ENCODE data around the gene DDX18.

GRCh38 chr2:117859924-117860647 lies 45.6 kb downstream of the DDX18 start:
- TF ChIP-seq CTCF (optimal IDR thresholded peaks at IDR 0.05 in 1 of 3, IDR thresholded peaks at IDR 0.05 in 1 of 3, conservative IDR thresholded peaks at IDR 0.05 in 1 of 3; ENCODE audit: extremely low read depth in 1 of 3, insufficient read depth in 2 of 3, low read length in 3 of 3) (no peak), EZH2 (IDR thresholded peaks at IDR 0.05; ENCODE audit: low read length) (no peak)

Data from keratinocyte (primary cell).